Astrocyte (in vitro differentiated cells and primary cell): ENCODE results near the gene KRTAP5-10. TPM values are rescaled to one million over a fixed set of nuclear protein-coding genes. Genes with fewer than 3 reads are reported as not detected.
"Not testable (repeated sequence)": the region's sequence is repeated elsewhere in the genome, so short reads cannot be mapped to it uniquely, and the experiment has no call there.

ENCODE experiments used
- DNase-seq: peaks from one replicate; pipeline ENCODE4 v3.0.0-alpha.2; 2010; ENCODE audit warnings: low read depth
- FAIRE-seq: peaks from 2 replicates; lab custom pipeline; 2011; peaks lifted over from hg19 to GRCh38; lab: Jason Lieb, UNC
- H2AFZ ChIP-seq: 2 replicates; pipeline ENCODE4 v1.6.0; 2012; ENCODE audit warnings: low read depth, low read length, inconsistent platforms
- H3K27ac ChIP-seq: 2 replicates; pipeline ENCODE4 v1.5.1; 2011; ENCODE audit warnings: low read depth, low read length, inconsistent platforms
- H3K27me3 ChIP-seq: 2 replicates; pipeline ENCODE4 v1.6.0; 2011; ENCODE audit warnings: low read length, inconsistent platforms; ENCODE audit not compliant: insufficient read depth
- H3K36me3 ChIP-seq: 2 replicates; pipeline ENCODE4 v1.5.1; 2011; ENCODE audit warnings: low read length, inconsistent platforms; ENCODE audit not compliant: insufficient read depth
- H3K4me1 ChIP-seq: 2 replicates; pipeline ENCODE4 v1.5.1; 2011; ENCODE audit warnings: low read length, inconsistent platforms; ENCODE audit not compliant: insufficient read depth
- H3K4me2 ChIP-seq: 2 replicates; pipeline ENCODE4 v1.6.0; 2012; ENCODE audit warnings: low read length, inconsistent platforms
- H3K4me3 ChIP-seq: 2 replicates; pipeline ENCODE4 v1.5.1; 2011; ENCODE audit warnings: low read depth, mild to moderate bottlenecking, low read length, inconsistent platforms; ENCODE audit not compliant: insufficient read depth
- H3K79me2 ChIP-seq: 2 replicates; pipeline ENCODE4 v1.6.0; 2012; ENCODE audit warnings: mild to moderate bottlenecking, low read length, inconsistent platforms; ENCODE audit not compliant: insufficient read depth
- H3K9ac ChIP-seq: 2 replicates; pipeline ENCODE4 v1.6.0; 2012; ENCODE audit warnings: mild to moderate bottlenecking, low read length, inconsistent platforms
- H3K9me3 ChIP-seq: 2 replicates; pipeline ENCODE4 v1.5.1; 2012; ENCODE audit warnings: low read depth, mild to moderate bottlenecking, low read length, inconsistent platforms; ENCODE audit not compliant: insufficient read depth
- H4K20me1 ChIP-seq: 2 replicates; pipeline ENCODE4 v1.6.0; 2012; ENCODE audit warnings: low read length, inconsistent platforms; ENCODE audit not compliant: insufficient read depth
- H3K27ac Mint-ChIP-seq: one replicate; pipeline ENCODE4 v1.8.0; 2021; ENCODE audit warnings: mild to moderate bottlenecking, mixed read lengths; ENCODE audit not compliant: unreplicated experiment
- H3K27me3 Mint-ChIP-seq: one replicate; pipeline ENCODE4 v1.8.0; 2021; ENCODE audit warnings: low read depth, mixed read lengths; ENCODE audit not compliant: unreplicated experiment
- H3K36me3 Mint-ChIP-seq: one replicate; pipeline ENCODE4 v1.8.0; 2021; ENCODE audit warnings: low read depth, mixed read lengths; ENCODE audit not compliant: unreplicated experiment
- H3K4me1 Mint-ChIP-seq: one replicate; pipeline ENCODE4 v1.8.0; 2021; ENCODE audit warnings: low read depth, mixed read lengths; ENCODE audit not compliant: unreplicated experiment
- H3K4me3 Mint-ChIP-seq: one replicate; pipeline ENCODE4 v1.8.0; 2021; ENCODE audit warnings: mild to moderate bottlenecking, moderate library complexity, mixed read lengths; ENCODE audit not compliant: unreplicated experiment
- H3K9me3 Mint-ChIP-seq: one replicate; pipeline ENCODE4 v1.8.0; 2021; ENCODE audit warnings: mild to moderate bottlenecking, mixed read lengths; ENCODE audit not compliant: unreplicated experiment
- EZH2 ChIP-seq: IDR thresholded peaks from 2 replicates; pipeline ENCODE4 v1.6.1; 2012; ENCODE audit warnings: mild to moderate bottlenecking, low read length, inconsistent platforms; ENCODE audit not compliant: insufficient read depth
- total RNA-seq: library from RNA; stranded (reverse); gene quantifications from 2 replicates; pipeline ENCODE4 v1.2.1, GENCODE V29; 2021
- TF ChIP-seq, protein P1 (sequence below): IDR thresholded peaks from 2 replicates; pipeline ENCODE4 v1.5.1; 2011; ENCODE audit warnings: low read depth, mild to moderate bottlenecking, inconsistent platforms, low read length, moderate library complexity; ENCODE audit not compliant: insufficient read depth

KRTAP5-10 gene
- total RNA-seq, 1 donor from 2014 or later = not detected

DNA sequence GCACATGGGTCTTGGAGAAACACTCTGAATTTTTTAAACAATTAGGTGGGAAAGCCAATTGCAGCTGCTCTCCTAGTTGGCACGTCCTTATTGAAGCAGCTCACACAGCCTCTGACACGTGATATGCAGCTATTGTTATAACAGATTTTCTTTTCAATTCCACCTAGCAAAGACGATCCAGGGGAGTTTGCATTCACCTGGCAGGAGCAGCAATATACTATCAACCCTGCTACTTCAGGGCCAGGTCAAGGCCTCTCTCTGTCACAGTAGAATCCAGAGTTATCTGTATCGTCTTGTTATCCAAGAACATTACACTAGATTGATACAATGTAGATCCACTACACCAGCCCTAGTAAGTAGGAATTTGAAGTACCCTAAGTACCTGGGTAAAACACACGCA is 9.1 kb downstream of the KRTAP5-10 start:
- no peaks in the 10 kb centered on the region for H3K27me3 ChIP-seq
- H3K4me2 ChIP-seq = no peak overlapping the region
- no peak for TF ChIP-seq EZH2
- TF ChIP-seq, protein P1, sequence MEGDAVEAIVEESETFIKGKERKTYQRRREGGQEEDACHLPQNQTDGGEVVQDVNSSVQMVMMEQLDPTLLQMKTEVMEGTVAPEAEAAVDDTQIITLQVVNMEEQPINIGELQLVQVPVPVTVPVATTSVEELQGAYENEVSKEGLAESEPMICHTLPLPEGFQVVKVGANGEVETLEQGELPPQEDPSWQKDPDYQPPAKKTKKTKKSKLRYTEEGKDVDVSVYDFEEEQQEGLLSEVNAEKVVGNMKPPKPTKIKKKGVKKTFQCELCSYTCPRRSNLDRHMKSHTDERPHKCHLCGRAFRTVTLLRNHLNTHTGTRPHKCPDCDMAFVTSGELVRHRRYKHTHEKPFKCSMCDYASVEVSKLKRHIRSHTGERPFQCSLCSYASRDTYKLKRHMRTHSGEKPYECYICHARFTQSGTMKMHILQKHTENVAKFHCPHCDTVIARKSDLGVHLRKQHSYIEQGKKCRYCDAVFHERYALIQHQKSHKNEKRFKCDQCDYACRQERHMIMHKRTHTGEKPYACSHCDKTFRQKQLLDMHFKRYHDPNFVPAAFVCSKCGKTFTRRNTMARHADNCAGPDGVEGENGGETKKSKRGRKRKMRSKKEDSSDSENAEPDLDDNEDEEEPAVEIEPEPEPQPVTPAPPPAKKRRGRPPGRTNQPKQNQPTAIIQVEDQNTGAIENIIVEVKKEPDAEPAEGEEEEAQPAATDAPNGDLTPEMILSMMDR = no peak
- FAIRE-seq (no peak), DNase-seq (no peak)
- H3K36me3 ChIP-seq = no peaks in the 10 kb centered on the region
- Mint-ChIP-seq H3K9me3 (peaks cover 2% of the 10 kb centered on the region), H3K36me3 (no peaks in the 10 kb centered on the region), H3K27ac (no peak overlapping the region), H3K27me3 (peaks cover 30% of the 10 kb centered on the region), H3K4me1 (peaks cover 3% of the 10 kb centered on the region), H3K4me3 (no peak overlapping the region)
- H3K4me1 ChIP-seq = no peaks in the 10 kb centered on the region
- H3K9ac ChIP-seq = no peak overlapping the region
- no peaks in the 10 kb centered on the region for H4K20me1 ChIP-seq
- H2AFZ ChIP-seq = no peak overlapping the region
- no peak overlapping the region for H3K4me3 ChIP-seq
- no peaks in the 10 kb centered on the region for H3K79me2 ChIP-seq
- no peaks in the 10 kb centered on the region for H3K9me3 ChIP-seq
- H3K27ac ChIP-seq = no peak overlapping the region

DNA sequence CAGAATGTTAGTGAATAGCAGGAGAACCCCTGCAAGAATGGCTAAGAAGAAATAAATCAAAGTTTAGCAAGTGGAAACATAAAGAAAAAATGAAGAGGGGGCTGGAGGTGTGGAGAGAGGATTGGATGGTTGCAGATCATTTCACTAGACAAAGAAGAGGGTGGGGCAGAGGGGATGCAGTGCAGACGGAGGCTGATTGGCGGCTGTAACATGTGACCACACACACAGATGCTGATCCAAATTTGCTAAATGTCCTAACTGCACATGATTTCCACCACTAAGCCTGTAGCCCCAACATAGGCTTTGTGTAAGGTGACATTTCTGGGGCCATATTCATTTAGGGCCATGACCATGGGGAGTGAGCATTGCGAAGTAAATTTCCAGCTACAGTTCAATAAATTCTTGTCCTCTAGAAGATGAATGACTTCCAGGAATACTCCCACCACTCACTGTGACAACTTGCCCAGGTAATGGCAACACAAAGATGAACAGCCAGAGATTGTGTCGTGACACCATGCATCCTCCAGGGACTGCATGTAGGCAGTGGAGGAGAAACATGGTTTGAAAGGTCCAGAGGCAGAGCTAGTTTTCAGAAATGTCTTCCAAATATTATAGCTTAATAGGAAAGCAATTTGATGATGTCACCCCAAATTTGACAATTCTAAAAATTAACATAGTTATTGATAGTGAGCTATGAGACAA is 10.5 kb downstream of the KRTAP5-10 start:
- Mint-ChIP-seq H3K9me3 (no peaks in the 10 kb centered on the region), H3K4me1 (peaks cover 5% of the 10 kb centered on the region), H3K27ac (no peak overlapping the region), H3K4me3 (no peak overlapping the region), H3K27me3 (peaks cover 23% of the 10 kb centered on the region), H3K36me3 (no peaks in the 10 kb centered on the region)
- Histone ChIP-seq H2AFZ (no peak overlapping the region), H3K27ac (no peak overlapping the region), H3K4me1 (no peaks in the 10 kb centered on the region), H3K4me2 (no peak overlapping the region), H3K9ac (no peak overlapping the region), H3K4me3 (no peak overlapping the region), H3K79me2 (no peaks in the 10 kb centered on the region), H3K36me3 (no peaks in the 10 kb centered on the region), H4K20me1 (no peaks in the 10 kb centered on the region), H3K9me3 (no peaks in the 10 kb centered on the region), H3K27me3 (no peaks in the 10 kb centered on the region)
- FAIRE-seq = no peak
- DNase-seq = no peak
- TF ChIP-seq, protein P1 = no peak
- no peak for TF ChIP-seq EZH2

DNA sequence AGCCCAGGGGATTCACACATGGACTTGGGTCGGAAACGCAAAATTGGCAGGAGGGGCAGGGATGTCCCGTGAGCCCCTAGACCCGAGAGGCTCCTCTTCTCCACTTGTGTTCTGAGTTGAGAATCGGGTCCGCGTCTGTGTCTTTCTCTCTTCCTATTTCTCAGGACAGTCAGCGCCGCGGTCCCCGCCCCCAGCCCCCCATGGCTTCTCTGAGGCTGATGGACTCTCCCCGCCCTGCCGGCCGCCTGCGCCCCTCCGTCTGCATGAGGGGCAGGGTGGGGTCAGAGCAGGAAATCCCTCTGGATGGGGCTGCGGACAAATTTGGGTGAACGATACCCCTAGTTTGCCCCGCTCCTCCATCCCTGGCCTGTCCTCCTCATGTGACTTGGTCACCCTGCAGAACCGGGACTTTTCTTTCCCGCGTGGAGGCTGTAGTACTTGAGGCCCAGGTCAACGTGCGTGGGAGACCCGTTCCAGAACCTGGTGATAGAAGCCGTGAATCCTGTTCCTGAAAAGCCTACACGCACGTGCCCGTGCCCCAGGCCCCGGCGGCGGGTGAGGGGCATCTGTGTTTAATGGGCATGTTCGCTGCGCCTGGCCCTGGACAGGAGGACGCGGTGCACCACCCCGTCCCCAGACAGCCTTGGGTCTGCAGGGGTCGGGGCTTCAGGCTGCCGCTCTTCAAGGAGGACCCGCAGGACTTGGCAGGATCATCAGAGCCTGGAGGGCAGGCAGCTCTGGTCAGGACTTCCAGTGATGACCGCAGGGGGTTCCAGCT is 11.5 kb downstream of the KRTAP5-10 start:
- not testable (repeated sequence) for H3K4me1 Mint-ChIP-seq, H2AFZ ChIP-seq, H3K9me3 Mint-ChIP-seq, H3K27me3 ChIP-seq, FAIRE-seq, H3K4me1 ChIP-seq, H3K79me2 ChIP-seq, H3K9me3 ChIP-seq, H3K9ac ChIP-seq, DNase-seq, H3K4me3 Mint-ChIP-seq, H3K36me3 Mint-ChIP-seq, H3K27ac ChIP-seq, H3K27ac Mint-ChIP-seq, H4K20me1 ChIP-seq, H3K36me3 ChIP-seq, H3K4me2 ChIP-seq, H3K4me3 ChIP-seq
- peaks cover 25% of the 10 kb centered on the region for H3K27me3 Mint-ChIP-seq
